Amniotic stem cell (primary cell): ENCODE data around the gene MACROD1.

Source experiments
- DNase-seq: peaks from one replicate; lab custom pipeline; 2025; lab: John Stamatoyannopoulos, UW

Gene MACROD1, protein sequence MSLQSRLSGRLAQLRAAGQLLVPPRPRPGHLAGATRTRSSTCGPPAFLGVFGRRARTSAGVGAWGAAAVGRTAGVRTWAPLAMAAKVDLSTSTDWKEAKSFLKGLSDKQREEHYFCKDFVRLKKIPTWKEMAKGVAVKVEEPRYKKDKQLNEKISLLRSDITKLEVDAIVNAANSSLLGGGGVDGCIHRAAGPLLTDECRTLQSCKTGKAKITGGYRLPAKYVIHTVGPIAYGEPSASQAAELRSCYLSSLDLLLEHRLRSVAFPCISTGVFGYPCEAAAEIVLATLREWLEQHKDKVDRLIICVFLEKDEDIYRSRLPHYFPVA

GRCh38 chr11:64165842-64166635 is at the start of gene MACROD1:
Gene MACROD1 (minus strand): TSS chr11:64166113. CDS start chr11:64165994, 119 bp downstream.
- peak; percentile 57 for DNase-seq

GRCh38 chr11:64211181-64211872 is 45.4 kb upstream of the MACROD1 start:
- DNase-seq: no peak

- DNase-seq: no peak
Measured at GRCh38 chr11:64210301-64211020, 44.5 kb upstream of the MACROD1 start.

GRCh38 chr11:64209563-64209843 is 43.6 kb upstream of the MACROD1 start:
- DNase-seq: no peak

- no peak for DNase-seq
Measured at GRCh38 chr11:64208796-64209562, 43.1 kb upstream of the MACROD1 start.

DNA sequence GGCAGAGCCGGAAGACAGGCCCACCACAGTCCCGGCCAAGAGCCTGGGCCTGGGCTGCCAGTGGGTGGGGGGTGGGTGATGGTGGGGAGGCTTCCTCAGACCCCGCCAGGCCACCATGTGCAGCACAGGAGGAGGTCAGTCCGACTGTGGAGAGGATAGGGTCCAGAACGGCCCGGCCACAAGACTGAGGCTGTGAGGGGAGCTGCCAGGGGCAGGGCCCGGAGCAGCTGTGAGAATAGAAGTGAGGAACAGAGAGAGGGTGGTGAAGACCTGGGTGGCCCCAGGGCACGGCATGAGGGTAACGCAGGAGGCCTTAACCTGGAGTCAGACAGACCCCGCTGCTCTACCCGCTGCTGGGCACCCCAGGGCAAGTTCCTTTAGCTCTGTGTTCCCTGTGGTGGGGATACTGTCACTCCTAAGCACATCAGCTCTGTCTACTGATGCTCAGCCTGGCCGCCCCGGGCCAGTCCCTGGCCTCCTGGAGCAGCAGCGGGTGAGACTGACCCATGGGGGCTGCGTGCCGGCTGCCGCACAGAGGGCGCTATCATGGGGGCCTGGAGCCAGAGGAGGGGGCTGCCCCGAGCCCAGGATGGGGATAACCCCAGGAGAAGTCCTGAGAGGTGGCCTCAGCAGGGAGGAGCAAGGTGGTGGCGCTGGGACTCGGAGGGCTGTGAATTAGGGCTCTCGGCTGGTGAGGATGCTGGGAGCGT is 42.3 kb upstream of the MACROD1 start:
- DNase-seq: no peak

GRCh38 chr11:64207256-64208085 is 41.6 kb upstream of the MACROD1 start:
- DNase-seq: no peak

GRCh38 chr11:64206457-64207255 is 40.7 kb upstream of the MACROD1 start, which contains the start of gene FERMT3:
Gene FERMT3 (plus strand): TSS chr11:64206721. CDS start chr11:64207365, 644 bp downstream.
- DNase-seq: no peak

DNA sequence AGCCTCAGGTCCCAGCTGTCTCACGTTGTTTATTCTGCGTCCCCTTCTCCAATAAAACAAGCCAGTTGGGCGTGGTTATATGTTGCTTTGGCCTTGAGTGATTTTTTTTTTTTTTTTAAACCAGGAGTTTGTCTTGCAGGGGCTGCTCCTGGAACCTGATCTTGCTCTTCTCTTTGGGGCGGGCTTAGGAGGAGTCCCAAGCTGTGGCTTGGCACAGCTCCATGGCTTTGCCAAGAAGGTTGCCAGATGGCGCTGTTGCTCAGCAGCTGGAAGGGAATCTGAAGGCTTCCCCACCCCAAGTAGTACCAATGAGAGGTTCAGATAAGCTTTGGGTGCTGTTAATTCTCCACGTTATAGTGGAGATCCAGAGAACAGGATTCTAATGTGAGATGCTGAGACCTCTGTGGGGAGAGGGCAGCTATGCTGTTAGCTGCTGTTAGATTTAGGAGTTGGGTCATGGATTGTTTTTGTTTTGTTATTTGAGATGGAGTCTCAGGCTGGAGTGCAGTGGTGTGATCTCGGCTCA is 38.6 kb upstream of the MACROD1 start:
- peak; percentile 91 for DNase-seq

GRCh38 chr11:64204080-64204440 is 38.1 kb upstream of the MACROD1 start:
- DNase-seq: no peak

DNA sequence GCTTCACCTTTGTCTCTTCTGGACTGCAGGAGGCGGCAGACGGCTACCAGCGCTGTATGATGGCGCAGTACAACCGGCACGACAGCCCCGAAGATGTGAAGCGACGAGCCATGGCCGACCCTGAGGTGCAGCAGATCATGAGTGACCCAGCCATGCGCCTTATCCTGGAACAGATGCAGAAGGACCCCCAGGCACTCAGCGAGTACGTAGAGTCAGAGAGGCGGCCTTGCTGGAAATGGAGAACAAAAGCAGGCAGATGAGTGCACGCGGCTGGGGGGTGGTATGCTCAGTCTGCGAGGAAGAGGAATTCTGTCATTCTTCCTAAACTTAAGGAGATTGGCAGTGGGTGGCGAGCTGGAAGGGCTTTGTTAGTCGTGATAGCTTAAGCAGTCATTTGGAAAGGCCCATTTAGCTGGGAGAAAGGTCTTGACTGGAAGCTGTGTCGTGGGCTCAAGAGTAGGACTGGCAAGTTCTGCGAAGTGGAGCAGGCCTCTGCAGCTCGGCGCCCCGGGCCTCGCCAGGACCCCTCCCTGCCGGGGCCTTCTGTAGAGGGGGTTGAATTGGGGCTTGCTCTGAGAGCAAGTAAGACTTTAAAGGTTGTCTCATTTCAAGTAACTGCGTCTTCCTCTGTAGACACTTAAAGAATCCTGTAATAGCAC is 37.6 kb upstream of the MACROD1 start:
- no peak for DNase-seq

DNA sequence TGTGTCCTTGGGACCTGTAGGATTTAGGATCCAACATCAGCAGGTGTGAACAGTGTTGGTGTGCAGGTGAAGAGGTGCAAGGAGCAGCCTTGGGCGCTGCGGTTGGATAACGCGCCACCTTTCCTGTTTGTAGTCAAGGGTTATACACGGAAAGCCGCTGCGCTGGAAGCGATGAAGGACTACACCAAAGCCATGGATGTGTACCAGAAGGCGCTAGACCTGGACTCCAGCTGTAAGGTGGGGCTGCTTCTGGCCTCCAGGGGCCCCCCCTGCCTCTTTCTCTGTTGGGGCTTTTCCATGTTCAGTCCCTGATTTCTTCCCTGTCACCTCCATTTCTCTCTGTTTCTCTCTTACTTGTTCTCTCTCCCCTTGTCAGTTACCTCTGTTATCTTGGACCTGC is 37.1 kb upstream of the MACROD1 start:
- no peak for DNase-seq

GRCh38 chr11:64201543-64201942 is 35.6 kb upstream of the MACROD1 start:
- DNase-seq: no peak

- no peak for DNase-seq
Measured at GRCh38 chr11:64198511-64198910, 32.6 kb upstream of the MACROD1 start.

DNA sequence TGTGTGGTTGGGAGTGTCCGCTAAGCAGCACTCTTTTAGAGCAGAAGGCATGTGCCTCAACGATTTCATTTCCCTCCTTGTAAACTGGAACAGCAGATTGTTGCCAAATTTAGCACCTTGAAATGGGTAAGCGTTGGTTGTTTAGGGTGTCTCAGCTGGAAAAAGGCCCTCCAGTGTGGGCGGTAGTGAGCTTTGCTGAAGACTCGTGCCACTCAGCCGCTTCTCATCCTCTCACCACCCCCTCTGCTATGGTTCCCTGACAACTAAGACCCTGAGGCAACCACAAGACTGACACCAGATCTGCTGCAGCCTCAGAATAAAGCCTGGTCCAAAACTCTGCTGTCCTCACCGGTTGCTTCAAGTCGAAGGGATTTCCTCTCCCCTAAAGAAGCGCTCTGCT is 30.7 kb upstream of the MACROD1 start:
- no peak for DNase-seq

DNA sequence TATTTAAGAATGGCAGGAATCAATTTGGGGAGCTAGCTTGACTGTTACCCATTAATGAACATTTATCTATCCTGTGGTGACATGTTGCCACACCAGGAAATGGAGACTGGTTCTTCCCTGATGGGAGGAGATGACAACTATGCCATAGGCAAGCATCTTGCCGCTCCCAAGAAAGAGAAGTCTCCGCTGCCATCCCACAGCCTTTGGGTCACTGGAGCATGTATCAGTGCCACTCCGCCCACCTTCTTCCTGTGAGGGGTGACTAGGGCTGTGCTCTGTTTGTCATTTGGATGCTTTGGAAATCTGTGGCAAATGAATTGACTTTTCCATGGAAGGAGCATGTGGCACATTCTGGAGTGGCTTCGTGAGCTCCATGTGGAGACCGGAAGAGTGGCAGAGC is 26.5 kb upstream of the MACROD1 start:
- DNase-seq: no peak

- DNase-seq: no peak
Measured at GRCh38 chr11:64186492-64187165, 20.7 kb upstream of the MACROD1 start.
